Caco-2 (cell line): ENCODE measurements around the gene RPEL1. TPM values are rescaled to one million over a fixed set of nuclear protein-coding genes. Genes with fewer than 3 reads are reported as not detected.

Experiments
- BruUV-seq: library from RNA; stranded (reverse); fragments of 400-500 nt; replicated peaks from 2 replicates; lab custom pipeline; 2021; lab: Mats Ljungman, UMichigan
- CTCF ChIA-PET: fragments of 300-600 bp; sonication (Branson Sonifier 250); formaldehyde crosslinking; loops from one replicate; lab custom pipeline; 2022; ENCODE audit warnings: antibody characterized with exemption; lab: Charles Lee
- POLR2A ChIA-PET: fragments of 300-600 bp; sonication (Branson Sonifier 250); formaldehyde crosslinking; loops from one replicate; lab custom pipeline; 2022; ENCODE audit warnings: antibody characterized with exemption; lab: Charles Lee
- DNase-seq, 2 experiments: peaks; one replicate each; pipeline versions ENCODE4 v3.0.0 to v3.0.0-alpha.2; 2020 to 2022
- H3K27me3 ChIP-seq: replicated peaks from 2 replicates; pipeline ENCODE4 v1.6.0; 2011; ENCODE audit warnings: low read length; ENCODE audit not compliant: control insufficient read depth, insufficient read depth
- H3K36me3 ChIP-seq: 2 replicates; pipeline ENCODE4 v1.5.1; 2011; ENCODE audit warnings: low read length; ENCODE audit not compliant: control insufficient read depth, insufficient read depth
- H3K4me1 ChIP-seq: fragments of 250-450 bp; sonication (Bioruptor Pico); 2 replicates; pipeline ENCODE4 v1.5.1; 2020; ENCODE audit warnings: mild to moderate bottlenecking
- H3K4me3 ChIP-seq: 2 replicates; pipeline ENCODE4 v1.5.1; 2011; ENCODE audit warnings: low read depth, mild to moderate bottlenecking, control low read depth, low read length
- H3K9me3 ChIP-seq: fragments of 250-450 bp; sonication (Bioruptor Pico); 2 replicates; pipeline ENCODE4 v1.5.1; 2020; ENCODE audit warnings: mild to moderate bottlenecking, moderate library complexity
- H3K27ac Mint-ChIP-seq: one replicate; pipeline ENCODE4 v1.8.0; 2022; ENCODE audit warnings: mixed read lengths; ENCODE audit not compliant: unreplicated experiment
- H3K27me3 Mint-ChIP-seq: one replicate; pipeline ENCODE4 v1.8.0; 2022; ENCODE audit warnings: mixed read lengths; ENCODE audit not compliant: insufficient read depth, unreplicated experiment
- H3K36me3 Mint-ChIP-seq: one replicate; pipeline ENCODE4 v1.8.0; 2022; ENCODE audit warnings: mild to moderate bottlenecking, mixed read lengths; ENCODE audit not compliant: insufficient read depth, unreplicated experiment
- H3K4me1 Mint-ChIP-seq: one replicate; pipeline ENCODE4 v1.8.0; 2022; ENCODE audit warnings: low read depth, mixed read lengths; ENCODE audit not compliant: unreplicated experiment
- H3K4me3 Mint-ChIP-seq: one replicate; pipeline ENCODE4 v1.8.0; 2022; ENCODE audit warnings: mild to moderate bottlenecking, moderate library complexity, mixed read lengths; ENCODE audit not compliant: unreplicated experiment
- H3K9me3 Mint-ChIP-seq: one replicate; pipeline ENCODE4 v1.8.0; 2022; ENCODE audit warnings: mixed read lengths; ENCODE audit not compliant: unreplicated experiment
- intact Hi-C: fragments of 100-400 bp; cut with micrococcal nuclease; formaldehyde crosslinking; loops from one replicate; pipeline ENCODE4 v1.10.0; 2022; ENCODE audit not compliant: unreplicated experiment
- total RNA-seq: library from RNA; stranded (reverse); gene quantifications from 2 replicates; pipeline ENCODE4 v1.2.3, GENCODE V29; 2022
- TF ChIP-seq, protein P1 (sequence below), 2 experiments: fragments of 200-600 bp in 1 of 2; IDR thresholded peaks; 1 replicate in 1 of 2; 2 replicates in 1 of 2; pipeline versions ENCODE4 v1.5.1 to v1.8.0; 2011 to 2022; ENCODE audit warnings: antibody characterized with exemption in 1 of 2, control low read depth in 1 of 2, inconsistent platforms in 1 of 2, low read depth in 1 of 2, low read length in 1 of 2, mild to moderate bottlenecking in 1 of 2, moderate library complexity in 1 of 2; ENCODE audit not compliant: insufficient read depth in 1 of 2, severe bottlenecking in 1 of 2, unreplicated experiment in 1 of 2

The RPEL1 gene
- total RNA-seq, 1 experiment from 2014 or later = not detected

DNA sequence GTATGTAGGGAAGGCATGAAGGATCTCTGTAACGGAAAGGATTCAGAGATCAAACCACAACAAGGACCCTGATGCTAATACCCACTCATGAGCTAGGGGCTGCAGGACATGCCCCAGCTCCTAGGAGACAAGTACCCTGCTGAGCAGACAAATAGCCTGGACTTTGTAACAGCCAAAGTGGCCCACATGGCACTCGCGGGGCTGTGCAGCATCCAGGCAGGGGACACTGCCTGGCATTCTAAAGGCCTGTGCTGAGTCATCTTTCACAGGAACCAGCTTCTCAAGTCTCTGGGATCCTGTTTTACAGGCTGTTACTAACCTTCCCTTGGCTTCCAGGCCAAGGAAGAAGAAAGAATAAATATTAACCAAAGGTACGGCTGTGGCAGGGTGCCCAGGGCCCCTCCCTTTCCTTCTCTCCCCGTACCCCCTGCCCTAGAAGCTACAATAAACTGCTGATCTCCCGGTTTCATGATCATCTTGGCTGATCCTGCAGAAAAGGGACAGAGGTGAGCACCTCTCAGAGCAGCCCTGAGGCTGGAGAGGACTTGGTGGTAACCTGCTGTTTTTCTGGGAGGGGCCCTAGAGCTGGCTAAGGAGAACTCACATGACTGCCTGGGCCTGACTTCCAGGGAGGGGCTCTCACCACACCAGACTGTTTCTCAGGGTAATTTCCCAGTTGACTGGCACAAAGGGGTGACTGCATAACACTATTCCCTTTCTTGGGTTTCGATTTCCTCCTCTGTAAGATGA, 4.2 kb upstream of the RPEL1 start:
- ChIA-PET CTCF (interaction anchor here (1.3 to 2.1 kb wide), 2 partner anchors 10 to 49 kb away, joined by 7 to 11 read pairs; no protein-coding TSS in a partner anchor), POLR2A (interaction anchor here (1.0 to 1.7 kb wide), 2 partner anchors 10 to 49 kb away, joined by 5 to 17 read pairs; partner anchors contain the start of gene NT5C2)
- Mint-ChIP-seq H3K27ac (peak overlapping the region; percentile 88), H3K9me3 (no peaks in the 10 kb centered on the region), H3K36me3 (peaks cover 29% of the 10 kb centered on the region), H3K27me3 (no peaks in the 10 kb centered on the region), H3K4me3 (peak overlapping the region; percentile 67), H3K4me1 (peaks cover 44% of the 10 kb centered on the region)
- no peaks in the 10 kb centered on the region for H3K27me3 ChIP-seq
- H3K9me3 ChIP-seq = no peaks in the 10 kb centered on the region
- DNase-seq = peak; percentile 80 to 84
- TF ChIP-seq, protein P1, sequence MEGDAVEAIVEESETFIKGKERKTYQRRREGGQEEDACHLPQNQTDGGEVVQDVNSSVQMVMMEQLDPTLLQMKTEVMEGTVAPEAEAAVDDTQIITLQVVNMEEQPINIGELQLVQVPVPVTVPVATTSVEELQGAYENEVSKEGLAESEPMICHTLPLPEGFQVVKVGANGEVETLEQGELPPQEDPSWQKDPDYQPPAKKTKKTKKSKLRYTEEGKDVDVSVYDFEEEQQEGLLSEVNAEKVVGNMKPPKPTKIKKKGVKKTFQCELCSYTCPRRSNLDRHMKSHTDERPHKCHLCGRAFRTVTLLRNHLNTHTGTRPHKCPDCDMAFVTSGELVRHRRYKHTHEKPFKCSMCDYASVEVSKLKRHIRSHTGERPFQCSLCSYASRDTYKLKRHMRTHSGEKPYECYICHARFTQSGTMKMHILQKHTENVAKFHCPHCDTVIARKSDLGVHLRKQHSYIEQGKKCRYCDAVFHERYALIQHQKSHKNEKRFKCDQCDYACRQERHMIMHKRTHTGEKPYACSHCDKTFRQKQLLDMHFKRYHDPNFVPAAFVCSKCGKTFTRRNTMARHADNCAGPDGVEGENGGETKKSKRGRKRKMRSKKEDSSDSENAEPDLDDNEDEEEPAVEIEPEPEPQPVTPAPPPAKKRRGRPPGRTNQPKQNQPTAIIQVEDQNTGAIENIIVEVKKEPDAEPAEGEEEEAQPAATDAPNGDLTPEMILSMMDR (IDR thresholded peaks at IDR 0.05; ENCODE audit: insufficient read depth in 1 of 2, low read depth in 1 of 2, low read length in 1 of 2, severe bottlenecking in 1 of 2, unreplicated experiment in 1 of 2) = no peak
- peaks cover 46% of the 10 kb centered on the region for H3K4me1 ChIP-seq
- H3K36me3 ChIP-seq = no peaks in the 10 kb centered on the region
- H3K4me3 ChIP-seq = no peak overlapping the region
- BruUV-seq = TSS peak; percentile 62
- intact Hi-C loops = loop anchor here (5.0 to 10.0 kb wide), 3 partner anchors 129 to 407 kb away; partner anchors contain the start of gene CYP17A1

DNA sequence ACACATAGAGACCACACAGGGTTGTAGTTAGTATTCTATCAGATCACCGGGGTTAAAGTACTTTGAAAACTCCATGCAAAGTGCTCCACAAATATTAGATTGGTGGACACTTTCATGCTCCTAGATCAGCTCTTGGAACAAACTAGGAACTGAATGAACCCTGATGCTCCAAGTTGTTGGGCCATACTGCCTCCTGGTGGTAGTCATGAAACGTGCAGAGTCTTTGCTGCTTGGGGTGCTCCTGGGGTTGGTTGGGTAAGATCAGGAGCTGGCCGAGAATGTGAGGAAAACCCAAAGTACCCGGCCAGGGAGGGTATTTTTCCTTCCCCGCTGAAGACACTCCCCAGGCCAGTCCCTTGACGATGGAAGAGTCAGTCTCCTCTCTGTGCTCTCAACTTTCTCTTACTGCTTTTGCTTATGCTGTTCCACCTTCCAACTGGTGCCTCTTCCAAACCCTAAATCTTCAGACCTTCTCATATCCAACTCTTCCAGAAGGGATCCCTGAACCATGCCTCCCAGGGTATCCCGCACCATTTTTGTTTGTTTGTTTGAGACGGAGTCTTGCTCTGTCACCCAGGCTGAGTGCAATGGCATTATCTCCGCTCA, 918 bp upstream of the RPEL1 start:
- BruUV-seq = no TSS peak
- H3K36me3 Mint-ChIP-seq = peaks cover 7% of the 10 kb centered on the region
- H3K4me3 Mint-ChIP-seq = no peak overlapping the region
- POLR2A ChIA-PET = interaction anchor here (1.5 to 1.8 kb wide), 2 partner anchors 53 to 327 kb away, joined by 3 to 11 read pairs; partner anchors contain the start of gene CNNM2
- TF ChIP-seq, protein P1 (IDR thresholded peaks at IDR 0.05; ENCODE audit: insufficient read depth in 1 of 2, low read depth in 1 of 2, low read length in 1 of 2, severe bottlenecking in 1 of 2, unreplicated experiment in 1 of 2) = peak; percentile 82 to 84
- no peaks in the 10 kb centered on the region for H3K36me3 ChIP-seq
- H3K27ac Mint-ChIP-seq = no peak overlapping the region
- DNase-seq = peak; percentile 67 to 76
- H3K4me1 Mint-ChIP-seq = peaks cover 26% of the 10 kb centered on the region
- H3K9me3 ChIP-seq = no peaks in the 10 kb centered on the region
- no peak overlapping the region for H3K4me3 ChIP-seq
- H3K27me3 Mint-ChIP-seq = no peaks in the 10 kb centered on the region
- H3K27me3 ChIP-seq = no peaks in the 10 kb centered on the region
- H3K4me1 ChIP-seq = peaks cover 25% of the 10 kb centered on the region
- intact Hi-C loops = loop anchor here (1.0 to 10.0 kb wide), 4 partner anchors 132 to 410 kb away; partner anchors contain the start of gene CYP17A1
- CTCF ChIA-PET = interaction anchor here (0.5 to 1.9 kb wide), 19 partner anchors 13 to 348 kb away, joined by 3 to 24 read pairs (median 4); partner anchors contain the start of genes CNNM2 and NT5C2
- no peaks in the 10 kb centered on the region for H3K9me3 Mint-ChIP-seq

DNA sequence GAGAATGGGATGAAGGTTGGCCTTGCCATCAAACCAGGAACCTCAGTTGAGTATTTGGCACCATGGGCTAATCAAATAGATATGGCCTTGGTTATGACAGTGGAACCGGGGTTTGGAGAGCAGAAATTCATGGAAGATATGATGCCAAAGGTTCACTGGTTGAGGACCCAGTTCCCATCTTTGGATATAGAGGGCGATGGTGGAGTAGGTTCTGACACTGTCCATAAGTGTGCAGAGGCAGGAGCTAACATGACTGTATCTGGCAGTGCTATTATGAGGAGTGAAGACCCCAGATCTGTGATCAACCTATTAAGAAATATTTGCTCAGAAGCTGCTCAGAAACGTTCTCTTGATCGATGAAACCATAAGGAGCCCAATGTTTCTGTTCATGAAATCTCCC, 637 bp downstream of the RPEL1 start:
- ChIA-PET CTCF (no interaction called here), POLR2A (no interaction called here)
- intact Hi-C loops = loop anchor here (10.0 kb wide), 2 partner anchors 162 to 412 kb away; partner anchors contain the start of gene CYP17A1
- BruUV-seq = no TSS peak
- H3K4me1 Mint-ChIP-seq = peaks cover 14% of the 10 kb centered on the region
- no peaks in the 10 kb centered on the region for H3K9me3 ChIP-seq
- TF ChIP-seq, protein P1 (IDR thresholded peaks at IDR 0.05; ENCODE audit: insufficient read depth in 1 of 2, low read depth in 1 of 2, low read length in 1 of 2, severe bottlenecking in 1 of 2, unreplicated experiment in 1 of 2) = no peak
- H3K27me3 ChIP-seq = no peaks in the 10 kb centered on the region
- H3K27ac Mint-ChIP-seq = no peak overlapping the region
- no peak overlapping the region for H3K4me3 ChIP-seq
- no peak overlapping the region for H3K4me3 Mint-ChIP-seq
- H3K27me3 Mint-ChIP-seq = no peaks in the 10 kb centered on the region
- peaks cover 5% of the 10 kb centered on the region for H3K9me3 Mint-ChIP-seq
- H3K36me3 ChIP-seq = no peaks in the 10 kb centered on the region
- H3K4me1 ChIP-seq = peaks cover 10% of the 10 kb centered on the region
- H3K36me3 Mint-ChIP-seq = peaks cover 8% of the 10 kb centered on the region
- DNase-seq = no peak
